Measurements from ENCODE around the gene OSBPL7.

DNA sequence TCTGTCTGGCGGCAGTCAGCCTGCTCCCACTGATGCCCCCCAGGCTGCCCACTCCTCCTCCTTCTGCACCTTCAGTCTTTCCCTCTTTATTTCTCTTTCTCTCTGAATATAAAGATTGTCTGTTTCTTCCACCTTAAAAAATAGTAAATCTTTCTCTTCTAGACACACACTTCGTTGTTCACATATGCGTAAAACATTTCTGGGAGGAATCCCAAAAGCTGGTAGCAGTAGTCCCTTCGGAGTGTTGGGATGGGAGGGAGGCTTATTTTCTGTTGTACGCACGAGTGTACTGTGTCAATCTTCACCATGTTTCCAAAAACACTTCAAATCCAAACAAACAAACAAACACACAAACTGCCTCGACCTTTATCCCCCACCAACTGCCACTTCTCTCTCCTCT, 9.9 kb downstream of the OSBPL7 start:
- no peak for TF ChIP-seq CTCF (IDR thresholded peaks at IDR 0.05)
- TF ChIP-seq POLR2AphosphoS5 (IDR thresholded peaks at IDR 0.05; ENCODE audit: low read depth, low read length), result no peak
- no peak for TF ChIP-seq TCF7L2 (IDR thresholded peaks at IDR 0.05; ENCODE audit: low read depth, low read length)
- no peak for TF ChIP-seq SIN3A (IDR thresholded peaks at IDR 0.05; ENCODE audit: borderline replicate concordance, insufficient read depth, low read depth, low read length)

Data from Panc1 (cell line).